HG02840 (cell line): ENCODE results near the gene AWAT2.
"Not testable (repeated sequence)": the region's sequence is repeated elsewhere in the genome, so short reads cannot be mapped to it uniquely, and the experiment has no call there.

ENCODE experiments used
- ATAC-seq: cut with Tn5 transposase; IDR thresholded peaks from one replicate; pipeline ENCODE4 v1.9.1; 2021; ENCODE audit warnings: mild to moderate bottlenecking, moderate library complexity, moderate number of reproducible peaks; ENCODE audit not compliant: unreplicated experiment, low FRiP score

Gene AWAT2

GRCh38 chrX:70001708-70002341 is 47.9 kb downstream of the AWAT2 start:
- ATAC-seq, result no peak

GRCh38 chrX:70001269-70001668 is 48.5 kb downstream of the AWAT2 start:
- no peak for ATAC-seq

GRCh38 chrX:69998299-69998698 is 51.4 kb downstream of the AWAT2 start:
- ATAC-seq, result not testable (repeated sequence)

- no peak for ATAC-seq
Measured at GRCh38 chrX:69996113-69996468, 53.6 kb downstream of the AWAT2 start.

GRCh38 chrX:69995362-69996112 is 54.2 kb downstream of the AWAT2 start:
- no peak for ATAC-seq

- no peak for ATAC-seq
Measured at GRCh38 chrX:69993494-69993893, 56.2 kb downstream of the AWAT2 start.

- no peak for ATAC-seq
Measured at GRCh38 chrX:69991685-69992084, 58.1 kb downstream of the AWAT2 start.
